ENCODE data around the gene GRK3.

- TF ChIP-seq, protein P1, sequence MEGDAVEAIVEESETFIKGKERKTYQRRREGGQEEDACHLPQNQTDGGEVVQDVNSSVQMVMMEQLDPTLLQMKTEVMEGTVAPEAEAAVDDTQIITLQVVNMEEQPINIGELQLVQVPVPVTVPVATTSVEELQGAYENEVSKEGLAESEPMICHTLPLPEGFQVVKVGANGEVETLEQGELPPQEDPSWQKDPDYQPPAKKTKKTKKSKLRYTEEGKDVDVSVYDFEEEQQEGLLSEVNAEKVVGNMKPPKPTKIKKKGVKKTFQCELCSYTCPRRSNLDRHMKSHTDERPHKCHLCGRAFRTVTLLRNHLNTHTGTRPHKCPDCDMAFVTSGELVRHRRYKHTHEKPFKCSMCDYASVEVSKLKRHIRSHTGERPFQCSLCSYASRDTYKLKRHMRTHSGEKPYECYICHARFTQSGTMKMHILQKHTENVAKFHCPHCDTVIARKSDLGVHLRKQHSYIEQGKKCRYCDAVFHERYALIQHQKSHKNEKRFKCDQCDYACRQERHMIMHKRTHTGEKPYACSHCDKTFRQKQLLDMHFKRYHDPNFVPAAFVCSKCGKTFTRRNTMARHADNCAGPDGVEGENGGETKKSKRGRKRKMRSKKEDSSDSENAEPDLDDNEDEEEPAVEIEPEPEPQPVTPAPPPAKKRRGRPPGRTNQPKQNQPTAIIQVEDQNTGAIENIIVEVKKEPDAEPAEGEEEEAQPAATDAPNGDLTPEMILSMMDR (IDR thresholded peaks at IDR 0.05 in 2 of 3, conservative IDR thresholded peaks at IDR 0.05 in 1 of 3; ENCODE audit: control insufficient read depth in 2 of 3, extremely low read depth in 1 of 3, insufficient read depth in 1 of 3, low read depth in 3 of 3, low read length in 3 of 3), result no peak
- no peak for TF ChIP-seq MXI1 (IDR thresholded peaks at IDR 0.05; ENCODE audit: low read depth, low read length)
- no peak for TF ChIP-seq CEBPB (IDR thresholded peaks at IDR 0.05; ENCODE audit: borderline replicate concordance in 1 of 2, low read depth in 2 of 2, low read length in 2 of 2)
- no peak for TF ChIP-seq NFIC (IDR thresholded peaks at IDR 0.05; ENCODE audit: low read depth, low read length)
- no peak for TF ChIP-seq MTA3 (IDR thresholded peaks at IDR 0.05; ENCODE audit: borderline replicate concordance, low read length)
- TF ChIP-seq, protein P2, sequence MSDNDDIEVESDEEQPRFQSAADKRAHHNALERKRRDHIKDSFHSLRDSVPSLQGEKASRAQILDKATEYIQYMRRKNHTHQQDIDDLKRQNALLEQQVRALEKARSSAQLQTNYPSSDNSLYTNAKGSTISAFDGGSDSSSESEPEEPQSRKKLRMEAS (IDR thresholded peaks at IDR 0.05; ENCODE audit: low read depth, low read length), result no peak
- TF ChIP-seq POLR2A (IDR thresholded peaks at IDR 0.05; ENCODE audit: low read depth, low read length), result no peak
- no peak for TF ChIP-seq EP300 (IDR thresholded peaks at IDR 0.05; ENCODE audit: borderline replicate concordance in 1 of 2, control insufficient read depth in 1 of 2, low read depth in 2 of 2, low read length in 2 of 2)
- TF ChIP-seq BRCA1 (IDR thresholded peaks at IDR 0.05; ENCODE audit: low read depth, low read length), result no peak
These were observed 6.0 kb downstream of the GRK3 start for GRCh38 chr22:25570486-25570885.

All from GM12878 (cell line).